ENCODE measurements around the gene MTX2. TPM values are rescaled to one million over a fixed set of nuclear protein-coding genes. Genes with fewer than 3 reads are reported as not detected.
A peak's percentile ranks its signal among the peaks of the same experiment; 100 is the strongest.

MTX2 gene
- total RNA-seq (32.2 TPM), polyA plus RNA-seq (57.7 TPM)
- long read RNA-seq, donor 1, partial matches to known transcripts = 0 of 1 reads
- long read RNA-seq, donor 1, other reads (novel, unspliced or antisense) = 0 of 1 reads
- long read RNA-seq, donor 2, transcript MTX2-201 (10 exons, 1,364 nt) = major isoform, 21 of 21 reads
- long read RNA-seq, donor 2, partial matches to known transcripts = 0 of 21 reads
- long read RNA-seq, donor 2, other reads (novel, unspliced or antisense) = 0 of 21 reads
- long read RNA-seq, donor 3, transcript MTX2-201 (10 exons, 1,364 nt) = major isoform, 24 of 25 reads
- long read RNA-seq, donor 3, partial matches to known transcripts = 0 of 25 reads
- long read RNA-seq, donor 3, other reads (novel, unspliced or antisense) = 0 of 25 reads
- long read RNA-seq, donor 4, partial matches to known transcripts = 0 of 5 reads
- long read RNA-seq, donor 4, other reads (novel, unspliced or antisense) = 0 of 5 reads
- long read RNA-seq, donor 5, transcript MTX2-201 (10 exons, 1,364 nt) = major isoform, 30 of 32 reads
- long read RNA-seq, donor 5, partial matches to known transcripts = 0 of 32 reads
- long read RNA-seq, donor 5, other reads (novel, unspliced or antisense) = 0 of 32 reads
- long read RNA-seq, donor 6, transcript MTX2-201 (10 exons, 1,364 nt) = major isoform, 11 of 11 reads
- long read RNA-seq, donor 6, partial matches to known transcripts = 0 of 11 reads
- long read RNA-seq, donor 6, other reads (novel, unspliced or antisense) = 0 of 11 reads
- long read RNA-seq, donor 7, transcript MTX2-201 (10 exons, 1,364 nt) = major isoform, 13 of 15 reads
- long read RNA-seq, donor 7, partial matches to known transcripts = 0 of 15 reads
- long read RNA-seq, donor 7, other reads (novel, unspliced or antisense) = 0 of 15 reads
- long read RNA-seq, donor 8, transcript MTX2-201 (10 exons, 1,364 nt) = major isoform, 11 of 11 reads
- long read RNA-seq, donor 8, partial matches to known transcripts = 0 of 11 reads
- long read RNA-seq, donor 8, other reads (novel, unspliced or antisense) = 0 of 11 reads
- long read RNA-seq, donor 9, transcript MTX2-201 (10 exons, 1,364 nt) = major isoform, 11 of 11 reads
- long read RNA-seq, donor 9, partial matches to known transcripts = 0 of 11 reads
- long read RNA-seq, donor 9, other reads (novel, unspliced or antisense) = 0 of 11 reads
- long read RNA-seq, donor 10, transcript MTX2-201 (10 exons, 1,364 nt) = major isoform, 15 of 15 reads
- long read RNA-seq, donor 10, partial matches to known transcripts = 0 of 15 reads
- long read RNA-seq, donor 10, other reads (novel, unspliced or antisense) = 0 of 15 reads

GRCh38 chr2:176269319-176270099 lies at the start of gene MTX2:
Gene MTX2 (plus strand): TSS chr2:176269442. CDS start chr2:176269630, 188 bp downstream.
- Histone ChIP-seq H3K27ac (ENCODE audit: low read depth in 1 of 2, low read length in 1 of 2) (peak within 1 kb of the TSS; percentile 63 to 72), H3K4me3 (ENCODE audit: low read length in 2 of 2) (peak within 1 kb of the TSS; percentile 86 to 95), H3K27me3 (ENCODE audit: control insufficient read depth in 2 of 2, insufficient read depth in 1 of 2, low read length in 1 of 2) (no peaks in the 10 kb centered on the region), H3K36me3 (ENCODE audit: control insufficient read depth in 2 of 2, insufficient read depth in 2 of 2, low read length in 1 of 2) (no peaks in the 10 kb centered on the region), H3K9me3 (ENCODE audit: control insufficient read depth in 2 of 2, insufficient read depth in 1 of 2, low read length in 1 of 2) (no peaks in the 10 kb centered on the region), H3K4me1 (ENCODE audit: control insufficient read depth in 2 of 2, insufficient read depth in 2 of 2, low read length in 2 of 2) (peaks cover 0 to 4% of the 10 kb centered on the region in 2 donors)
- DNase-seq (ENCODE audit: low read depth in 6 of 9, low spot score in 9 of 9) = peak; percentile 33 to 85 (median 63)
- whole genome bisulfite sequencing = under 1% methylated on average over 58 of the region's 58 CpGs

- WGBS = 47% methylated on average over 2 of the region's 2 CpGs
- H3K36me3 ChIP-seq (ENCODE audit: control insufficient read depth in 2 of 2, insufficient read depth in 2 of 2, low read length in 1 of 2) = no peaks in the 10 kb centered on the region
- DNase-seq (ENCODE audit: low read depth in 6 of 9, low spot score in 9 of 9) = no peak
- no peak overlapping the region for H3K4me3 ChIP-seq (ENCODE audit: low read length in 2 of 2)
- H3K27me3 ChIP-seq (ENCODE audit: control insufficient read depth in 2 of 2, insufficient read depth in 1 of 2, low read length in 1 of 2) = no peaks in the 10 kb centered on the region
- no peak overlapping the region for H3K27ac ChIP-seq (ENCODE audit: low read depth in 1 of 2, low read length in 1 of 2)
- H3K4me1 ChIP-seq (ENCODE audit: control insufficient read depth in 2 of 2, insufficient read depth in 2 of 2, low read length in 2 of 2) = no peaks in the 10 kb centered on the region
- H3K9me3 ChIP-seq (ENCODE audit: control insufficient read depth in 2 of 2, insufficient read depth in 1 of 2, low read length in 1 of 2) = no peaks in the 10 kb centered on the region
Measured at GRCh38 chr2:176227874-176228273, 41.4 kb upstream of the MTX2 start.

- no peaks in the 10 kb centered on the region for H3K36me3 ChIP-seq (ENCODE audit: control insufficient read depth in 2 of 2, insufficient read depth in 2 of 2, low read length in 1 of 2)
- no peaks in the 10 kb centered on the region for H3K4me1 ChIP-seq (ENCODE audit: control insufficient read depth in 2 of 2, insufficient read depth in 2 of 2, low read length in 2 of 2)
- H3K4me3 ChIP-seq (ENCODE audit: low read length in 2 of 2) = no peak overlapping the region
- WGBS = 80% methylated on average over 2 of the region's 2 CpGs
- H3K27ac ChIP-seq (ENCODE audit: low read depth in 1 of 2, low read length in 1 of 2) = no peak overlapping the region
- DNase-seq (ENCODE audit: low read depth in 6 of 9, low spot score in 9 of 9) = no peak
- H3K9me3 ChIP-seq (ENCODE audit: control insufficient read depth in 2 of 2, insufficient read depth in 1 of 2, low read length in 1 of 2) = no peaks in the 10 kb centered on the region
- no peaks in the 10 kb centered on the region for H3K27me3 ChIP-seq (ENCODE audit: control insufficient read depth in 2 of 2, insufficient read depth in 1 of 2, low read length in 1 of 2)
Measured at GRCh38 chr2:176234156-176234555, 35.1 kb upstream of the MTX2 start.

GRCh38 chr2:176234940-176235339 lies 34.3 kb upstream of the MTX2 start:
- WGBS = 83% methylated on average over 1 of the region's 1 CpG
- H3K27me3 ChIP-seq (ENCODE audit: control insufficient read depth in 2 of 2, insufficient read depth in 1 of 2, low read length in 1 of 2) = no peaks in the 10 kb centered on the region
- no peak overlapping the region for H3K27ac ChIP-seq (ENCODE audit: low read depth in 1 of 2, low read length in 1 of 2)
- no peaks in the 10 kb centered on the region for H3K36me3 ChIP-seq (ENCODE audit: control insufficient read depth in 2 of 2, insufficient read depth in 2 of 2, low read length in 1 of 2)
- H3K9me3 ChIP-seq (ENCODE audit: control insufficient read depth in 2 of 2, insufficient read depth in 1 of 2, low read length in 1 of 2) = no peaks in the 10 kb centered on the region
- H3K4me1 ChIP-seq (ENCODE audit: control insufficient read depth in 2 of 2, insufficient read depth in 2 of 2, low read length in 2 of 2) = no peaks in the 10 kb centered on the region
- no peak overlapping the region for H3K4me3 ChIP-seq (ENCODE audit: low read length in 2 of 2)
- no peak for DNase-seq (ENCODE audit: low read depth in 6 of 9, low spot score in 9 of 9)

- Histone ChIP-seq H3K27me3 (ENCODE audit: control insufficient read depth in 2 of 2, insufficient read depth in 1 of 2, low read length in 1 of 2) (peaks cover 0 to under 1% of the 10 kb centered on the region in 2 donors), H3K4me1 (ENCODE audit: control insufficient read depth in 2 of 2, insufficient read depth in 2 of 2, low read length in 2 of 2) (no peaks in the 10 kb centered on the region), H3K36me3 (ENCODE audit: control insufficient read depth in 2 of 2, insufficient read depth in 2 of 2, low read length in 1 of 2) (no peaks in the 10 kb centered on the region), H3K27ac (ENCODE audit: low read depth in 1 of 2, low read length in 1 of 2) (no peak overlapping the region), H3K4me3 (ENCODE audit: low read length in 2 of 2) (no peak overlapping the region), H3K9me3 (ENCODE audit: control insufficient read depth in 2 of 2, insufficient read depth in 1 of 2, low read length in 1 of 2) (no peaks in the 10 kb centered on the region)
- DNase-seq (ENCODE audit: low read depth in 6 of 9, low spot score in 9 of 9) = no peak
- WGBS = 89% methylated on average over 4 of the region's 4 CpGs
Measured at GRCh38 chr2:176237456-176237855, 31.8 kb upstream of the MTX2 start.

- no peak for DNase-seq (ENCODE audit: low read depth in 6 of 9, low spot score in 9 of 9)
- 97% methylated on average over 4 of the region's 4 CpGs for WGBS
- H3K27ac ChIP-seq (ENCODE audit: low read depth in 1 of 2, low read length in 1 of 2) = no peak overlapping the region
- H3K4me1 ChIP-seq (ENCODE audit: control insufficient read depth in 2 of 2, insufficient read depth in 2 of 2, low read length in 2 of 2) = no peaks in the 10 kb centered on the region
- H3K27me3 ChIP-seq (ENCODE audit: control insufficient read depth in 2 of 2, insufficient read depth in 1 of 2, low read length in 1 of 2) = peaks cover 0 to 4% of the 10 kb centered on the region in 2 donors
- H3K9me3 ChIP-seq (ENCODE audit: control insufficient read depth in 2 of 2, insufficient read depth in 1 of 2, low read length in 1 of 2) = no peaks in the 10 kb centered on the region
- no peak overlapping the region for H3K4me3 ChIP-seq (ENCODE audit: low read length in 2 of 2)
- H3K36me3 ChIP-seq (ENCODE audit: control insufficient read depth in 2 of 2, insufficient read depth in 2 of 2, low read length in 1 of 2) = no peaks in the 10 kb centered on the region
Measured at GRCh38 chr2:176239031-176239430, 30.2 kb upstream of the MTX2 start.

- 72% methylated on average over 1 of the region's 1 CpG for WGBS
- H3K27me3 ChIP-seq (ENCODE audit: control insufficient read depth in 2 of 2, insufficient read depth in 1 of 2, low read length in 1 of 2) = peaks cover 2 to 4% of the 10 kb centered on the region in 2 donors
Measured at GRCh38 chr2:176240301-176240700, 28.9 kb upstream of the MTX2 start.

GRCh38 chr2:176242276-176242675 lies 27.0 kb upstream of the MTX2 start:
- Histone ChIP-seq H3K4me3 (ENCODE audit: low read length in 2 of 2) (no peak overlapping the region), H3K27ac (ENCODE audit: low read depth in 1 of 2, low read length in 1 of 2) (no peak overlapping the region), H3K36me3 (ENCODE audit: control insufficient read depth in 2 of 2, insufficient read depth in 2 of 2, low read length in 1 of 2) (no peaks in the 10 kb centered on the region), H3K9me3 (ENCODE audit: control insufficient read depth in 2 of 2, insufficient read depth in 1 of 2, low read length in 1 of 2) (no peaks in the 10 kb centered on the region), H3K4me1 (ENCODE audit: control insufficient read depth in 2 of 2, insufficient read depth in 2 of 2, low read length in 2 of 2) (no peaks in the 10 kb centered on the region), H3K27me3 (ENCODE audit: control insufficient read depth in 2 of 2, insufficient read depth in 1 of 2, low read length in 1 of 2) (peaks cover 2 to 7% of the 10 kb centered on the region in 2 donors)
- WGBS = 96% methylated on average over 2 of the region's 2 CpGs
- no peak for DNase-seq (ENCODE audit: low read depth in 6 of 9, low spot score in 9 of 9)

More at GRCh38 chr2:176240301-176240700, 28.9 kb upstream of the MTX2 start:
- no peaks in the 10 kb centered on the region for H3K9me3 ChIP-seq (ENCODE audit: control insufficient read depth in 2 of 2, insufficient read depth in 1 of 2, low read length in 1 of 2)
- H3K4me1 ChIP-seq (ENCODE audit: control insufficient read depth in 2 of 2, insufficient read depth in 2 of 2, low read length in 2 of 2) = no peaks in the 10 kb centered on the region
- no peaks in the 10 kb centered on the region for H3K36me3 ChIP-seq (ENCODE audit: control insufficient read depth in 2 of 2, insufficient read depth in 2 of 2, low read length in 1 of 2)
- H3K27ac ChIP-seq (ENCODE audit: low read depth in 1 of 2, low read length in 1 of 2) = no peak overlapping the region
- no peak for DNase-seq (ENCODE audit: low read depth in 6 of 9, low spot score in 9 of 9)
- no peak overlapping the region for H3K4me3 ChIP-seq (ENCODE audit: low read length in 2 of 2)

Measured in thymus (tissue), 14 donors.